GM19372 (cell line): ENCODE results near the gene PSTK.

Experiments used
- ATAC-seq: cut with Tn5 transposase; IDR thresholded peaks from one replicate; pipeline ENCODE4 v1.9.1; 2021; ENCODE audit warnings: mild to moderate bottlenecking, low read depth, moderate library complexity; ENCODE audit not compliant: unreplicated experiment

PSTK gene

GRCh38 chr10:123017421-123018165 lies 37.4 kb downstream of the PSTK start:
- ATAC-seq, result no peak

GRCh38 chr10:123018531-123018930 lies 38.3 kb downstream of the PSTK start:
- ATAC-seq, result no peak

- no peak for ATAC-seq
These were observed 39.1 kb downstream of the PSTK start for GRCh38 chr10:123019264-123019663.

- ATAC-seq, result no peak
These were observed 39.9 kb downstream of the PSTK start for GRCh38 chr10:123019941-123020703.

GRCh38 chr10:123021517-123021916 lies 41.3 kb downstream of the PSTK start:
- no peak for ATAC-seq

GRCh38 chr10:123024540-123024939 lies 44.3 kb downstream of the PSTK start:
- ATAC-seq, result no peak

- no peak for ATAC-seq
These were observed 46.1 kb downstream of the PSTK start for GRCh38 chr10:123026302-123026701.

- ATAC-seq, result no peak
These were observed 47.7 kb downstream of the PSTK start for GRCh38 chr10:123027861-123028260.

GRCh38 chr10:123031124-123031523 lies 50.9 kb downstream of the PSTK start:
- ATAC-seq, result no peak

GRCh38 chr10:123034332-123034731 lies 54.1 kb downstream of the PSTK start:
- ATAC-seq, result no peak

GRCh38 chr10:123035467-123036086 lies 55.4 kb downstream of the PSTK start:
- ATAC-seq, result no peak

GRCh38 chr10:123038782-123039631 lies 58.8 kb downstream of the PSTK start:
- no peak for ATAC-seq

- no peak for ATAC-seq
These were observed 59.4 kb downstream of the PSTK start for GRCh38 chr10:123039632-123039930.
